ENCODE measurements around the gene TIPRL. TPM values are rescaled to one million over a fixed set of nuclear protein-coding genes. Genes with fewer than 3 reads are reported as not detected.

TIPRL gene
- total RNA-seq (22.7 and 24.9 TPM in 2 replicates), polyA plus RNA-seq (5.1 and 10.1 TPM in 2 replicates), polyA minus RNA-seq (6.9 and 8.9 TPM in 2 replicates)
- total RNA-seq (2013), result 26.6 TPM

DNA sequence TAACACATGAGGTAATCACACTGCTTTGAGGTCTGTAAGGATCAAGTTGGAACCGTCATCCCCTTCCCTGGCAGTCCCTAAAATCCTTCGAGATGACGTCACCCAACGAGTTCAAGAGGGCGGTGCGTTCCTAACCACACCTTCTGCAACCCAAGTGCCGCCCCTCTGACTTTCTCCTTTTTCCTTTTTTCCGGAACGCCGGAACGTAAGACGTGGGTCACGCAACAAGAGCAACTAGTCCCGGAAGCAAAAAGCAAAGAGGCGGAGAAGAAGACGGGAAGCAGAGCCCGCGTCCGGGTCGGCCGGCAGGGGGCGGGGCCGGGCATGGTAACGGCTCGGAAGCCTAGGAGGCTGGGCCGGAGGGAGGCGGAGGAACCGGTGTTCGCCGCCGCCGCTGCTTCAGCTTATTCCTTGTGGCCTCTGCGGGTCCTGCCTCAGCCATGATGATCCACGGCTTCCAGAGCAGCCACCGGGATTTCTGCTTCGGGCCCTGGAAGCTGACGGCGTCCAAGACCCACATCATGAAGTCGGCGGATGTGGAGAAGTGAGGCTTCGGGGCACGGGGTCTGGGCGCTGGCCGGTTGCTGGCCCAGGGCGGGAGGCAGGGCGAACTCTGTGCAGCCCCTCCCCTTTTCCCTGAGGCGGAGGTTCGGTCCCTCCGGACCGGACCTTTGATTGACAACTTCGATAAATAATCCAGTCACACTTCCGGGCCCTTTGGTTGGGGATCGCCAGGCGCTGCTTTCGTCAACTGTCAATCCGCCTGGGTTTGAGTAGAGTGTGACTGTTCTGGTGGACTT is at the start of gene TIPRL:
Gene TIPRL, plus strand, starts transcription at position 325 of the 800 bp plus-strand sequence. Its CDS starts 116 bp downstream, at position 441.
- Mint-ChIP-seq H3K27me3 (peaks cover 4% of the 10 kb centered on the region), H3K27ac (peak within 1 kb of the TSS; percentile 15), H3K4me3 (peak within 1 kb of the TSS; percentile 47), H3K9me3 (ENCODE audit: insufficient read depth) (no peaks in the 10 kb centered on the region), H3K4me1 (peaks cover 1% of the 10 kb centered on the region)
- Histone ChIP-seq H3K4me2 (replicated peaks; ENCODE audit: low read depth, low read length, poor library complexity, severe bottlenecking) (peak within 1 kb of the TSS; percentile 81), H2AFZ (ENCODE audit: insufficient read depth, low read depth, low read length, poor library complexity, severe bottlenecking) (peak within 1 kb of the TSS; percentile 92), H3K36me3 (replicated peaks in 1 of 2; ENCODE audit: control extremely low read depth in 1 of 2, control insufficient read depth in 1 of 2, extremely low read depth in 1 of 2, insufficient read depth in 2 of 2, low read length in 1 of 2) (peaks cover under 1% of the 10 kb centered on the region in 2 experiments), H3K9ac (ENCODE audit: low read length) (peak within 1 kb of the TSS; percentile 95), H4K20me1 (ENCODE audit: control insufficient read depth, insufficient read depth, low read length, poor library complexity, severe bottlenecking) (no peaks in the 10 kb centered on the region), H3K9me3 (ENCODE audit: control extremely low read depth in 1 of 3, control insufficient read depth in 2 of 3, insufficient read depth in 1 of 3, low read length in 2 of 3) (no peaks in the 10 kb centered on the region), H3K4me1 (ENCODE audit: control insufficient read depth in 2 of 2, insufficient read depth in 2 of 2, low read length in 2 of 2) (peaks cover 17 to 18% of the 10 kb centered on the region in 2 donors), H3K27ac (ENCODE audit: low read length in 2 of 2) (peak within 1 kb of the TSS; percentile 83 to 98), H3K27me3 (replicated peaks in 1 of 4; ENCODE audit: control extremely low read depth in 1 of 4, control insufficient read depth in 3 of 4, insufficient read depth in 4 of 4, low read length in 3 of 4) (peaks cover 0 to 5% (median 0%) of the 10 kb centered on the region in 4 experiments), H3K4me3 (ENCODE audit: control extremely low read depth in 1 of 5, extremely low read depth in 1 of 5, insufficient read depth in 1 of 5, low read depth in 2 of 5, low read length in 4 of 5) (peak within 1 kb of the TSS; percentile 87 to 97 (median 91)), H3K79me2 (ENCODE audit: control insufficient read depth, insufficient read depth, low read length) (peaks cover 41% of the 10 kb centered on the region)
- ATAC-seq (ENCODE audit: low read depth) (peak; percentile 92), DNase-seq (peak; percentile 96)
- 1% methylated on average over 52 of the region's 56 CpGs for WGBS (ENCODE audit: insufficient coverage)
- TF ChIP-seq EZH2 (IDR thresholded peaks at IDR 0.05; ENCODE audit: borderline replicate concordance, insufficient read depth, low read depth, low read length, poor library complexity, severe bottlenecking), result no peak
- TF ChIP-seq CTCF (IDR thresholded peaks at IDR 0.05), result peak; percentile 73
- ChIA-PET CTCF (no interaction called here), POLR2A (interaction anchor here (1.0 kb wide), 1 partner anchor 47 kb away, joined by 3 read pairs; no protein-coding TSS in a partner anchor)
- intact Hi-C loops (cut with micrococcal nuclease), result loop anchor here (1.0 to 5.0 kb wide), 7 partner anchors 42 to 1616 kb away; partner anchors contain the start of genes ATP1B1, DCAF6, GPR161 and METTL18

- H3K27ac Mint-ChIP-seq, result no peak overlapping the region
- Histone ChIP-seq H3K36me3 (replicated peaks in 1 of 2; ENCODE audit: control extremely low read depth in 1 of 2, control insufficient read depth in 1 of 2, extremely low read depth in 1 of 2, insufficient read depth in 2 of 2, low read length in 1 of 2) (no peaks in the 10 kb centered on the region), H3K9ac (ENCODE audit: low read length) (no peak overlapping the region), H3K4me1 (ENCODE audit: control insufficient read depth in 2 of 2, insufficient read depth in 2 of 2, low read length in 2 of 2) (peaks cover 0 to 2% of the 10 kb centered on the region in 2 donors), H3K27me3 (replicated peaks in 1 of 4; ENCODE audit: control extremely low read depth in 1 of 4, control insufficient read depth in 3 of 4, insufficient read depth in 4 of 4, low read length in 3 of 4) (peaks cover under 1 to 28% (median 27%) of the 10 kb centered on the region in 4 experiments), H4K20me1 (ENCODE audit: control insufficient read depth, insufficient read depth, low read length, poor library complexity, severe bottlenecking) (no peaks in the 10 kb centered on the region), H3K4me3 (ENCODE audit: control extremely low read depth in 1 of 5, extremely low read depth in 1 of 5, insufficient read depth in 1 of 5, low read depth in 2 of 5, low read length in 4 of 5) (no peak overlapping the region), H3K9me3 (ENCODE audit: control extremely low read depth in 1 of 3, control insufficient read depth in 2 of 3, insufficient read depth in 1 of 3, low read length in 2 of 3) (peaks cover 0 to 8% (median 0%) of the 10 kb centered on the region in 3 donors), H2AFZ (ENCODE audit: insufficient read depth, low read depth, low read length, poor library complexity, severe bottlenecking) (no peak overlapping the region), H3K27ac (ENCODE audit: low read length in 2 of 2) (no peak overlapping the region), H3K79me2 (ENCODE audit: control insufficient read depth, insufficient read depth, low read length) (no peaks in the 10 kb centered on the region), H3K4me2 (replicated peaks; ENCODE audit: low read depth, low read length, poor library complexity, severe bottlenecking) (no peak overlapping the region)
- intact Hi-C loops (cut with micrococcal nuclease), result no loop called here
- ChIA-PET POLR2A (no interaction called here), CTCF (interaction anchor here (1.3 kb wide), 1 partner anchor 15 kb away, joined by 3 read pairs; no protein-coding TSS in a partner anchor)
- ATAC-seq (ENCODE audit: low read depth), result no peak
- TF ChIP-seq CTCF (IDR thresholded peaks at IDR 0.05) (no peak), EZH2 (IDR thresholded peaks at IDR 0.05; ENCODE audit: borderline replicate concordance, insufficient read depth, low read depth, low read length, poor library complexity, severe bottlenecking) (no peak)
- H3K4me1 Mint-ChIP-seq, result peaks cover under 1% of the 10 kb centered on the region
- no peak overlapping the region for H3K4me3 Mint-ChIP-seq
- peaks cover 52% of the 10 kb centered on the region for H3K27me3 Mint-ChIP-seq
- WGBS (ENCODE audit: insufficient coverage), result 86% methylated on average over 6 of the region's 6 CpGs
- DNase-seq, result no peak
- peaks cover 4% of the 10 kb centered on the region for H3K9me3 Mint-ChIP-seq (ENCODE audit: insufficient read depth)
Measured at GRCh38 chr1:168129933-168130332, 48.8 kb upstream of the TIPRL start.

Measured in B cell (primary cell).